KBM-7 (cell line): ENCODE results near the gene APOBEC4.

ENCODE experiments used
- DNase-seq: peaks from one replicate; pipeline ENCODE4 v3.0.0-alpha.2; 2015
- in situ Hi-C: fragments of 300-500 bp; cut with MboI; formaldehyde crosslinking; loops from 2 replicates; pipeline ENCODE4 v1.14.3; 2020; ENCODE audit warnings: low sequenced_read_pairs, low pct_unique_long_range_greater_than_20kb, mixed read lengths

APOBEC4 gene

GRCh38 chr1:183609759-183610452 is 43.2 kb downstream of the APOBEC4 start:
- in situ Hi-C loops, result no loop called here
- no peak for DNase-seq

- in situ Hi-C loops, result no loop called here
- peak; percentile 80 for DNase-seq
These were observed 43.8 kb downstream of the APOBEC4 start for GRCh38 chr1:183609313-183609712.

GRCh38 chr1:183607322-183607980 is 45.7 kb downstream of the APOBEC4 start:
- DNase-seq, result no peak
- in situ Hi-C loops, result no loop called here

- DNase-seq, result no peak
- in situ Hi-C loops, result no loop called here
These were observed 47.2 kb downstream of the APOBEC4 start for GRCh38 chr1:183605904-183606303.

- in situ Hi-C loops, result no loop called here
- no peak for DNase-seq
These were observed 48.3 kb downstream of the APOBEC4 start for GRCh38 chr1:183604815-183605214.

GRCh38 chr1:183604038-183604808 is 48.9 kb downstream of the APOBEC4 start:
- peak; percentile 70 for DNase-seq
- in situ Hi-C loops, result no loop called here

GRCh38 chr1:183602510-183602909 is 50.6 kb downstream of the APOBEC4 start:
- in situ Hi-C loops, result no loop called here
- DNase-seq, result no peak

GRCh38 chr1:183600634-183601033 is 52.5 kb downstream of the APOBEC4 start:
- DNase-seq, result no peak
- in situ Hi-C loops, result no loop called here

GRCh38 chr1:183600136-183600535 is 53.0 kb downstream of the APOBEC4 start:
- no peak for DNase-seq
- in situ Hi-C loops, result no loop called here

GRCh38 chr1:183598386-183598785 is 54.7 kb downstream of the APOBEC4 start:
- DNase-seq, result no peak
- in situ Hi-C loops, result no loop called here

GRCh38 chr1:183597656-183598347 is 55.3 kb downstream of the APOBEC4 start:
- no peak for DNase-seq
- in situ Hi-C loops, result no loop called here

GRCh38 chr1:183596500-183596899 is 56.6 kb downstream of the APOBEC4 start:
- no peak for DNase-seq
- in situ Hi-C loops, result no loop called here
